Neuronal stem cell (in vitro differentiated cells): ENCODE measurements around the gene VGLL4.
A peak's percentile ranks its signal among the peaks of the same experiment; 100 is the strongest.

Experiments
- DNase-seq: peaks from one replicate; pipeline ENCODE4 v3.0.0-alpha.2; 2013; ENCODE audit warnings: low spot score
- H2AFZ ChIP-seq: one replicate; pipeline ENCODE4 v1.6.1; 2013; ENCODE audit warnings: mild to moderate bottlenecking, low read length, inconsistent platforms
- H2AK5ac ChIP-seq: 2 replicates; pipeline ENCODE4 v1.6.1; 2013; ENCODE audit warnings: low read depth, mild to moderate bottlenecking, inconsistent platforms, low read length, moderate library complexity, mixed read lengths
- H2BK120ac ChIP-seq: 2 replicates; pipeline ENCODE4 v1.6.1; 2013; ENCODE audit warnings: low read depth, mild to moderate bottlenecking, inconsistent platforms, low read length, moderate library complexity, mixed read lengths
- H2BK12ac ChIP-seq: one replicate; pipeline ENCODE4 v1.6.1; 2013; ENCODE audit warnings: low read length, inconsistent platforms
- H2BK15ac ChIP-seq: 2 replicates; pipeline ENCODE4 v1.6.1; 2013; ENCODE audit warnings: mild to moderate bottlenecking, low read length, inconsistent platforms, mixed read lengths
- H2BK5ac ChIP-seq: one replicate; pipeline ENCODE4 v1.6.1; 2013; ENCODE audit warnings: inconsistent platforms, mild to moderate bottlenecking, low read length, moderate library complexity
- H3K14ac ChIP-seq: one replicate; pipeline ENCODE4 v1.6.1; 2013; ENCODE audit warnings: low read length, inconsistent platforms
- H3K18ac ChIP-seq: 2 replicates; pipeline ENCODE4 v1.6.1; 2013; ENCODE audit warnings: low read length, inconsistent platforms
- H3K23ac ChIP-seq: 2 replicates; pipeline ENCODE4 v1.6.1; 2013; ENCODE audit warnings: low read depth, mild to moderate bottlenecking, mixed read lengths, low read length, inconsistent platforms; ENCODE audit not compliant: poor library complexity
- H3K27ac ChIP-seq: replicated peaks from 3 replicates; pipeline ENCODE4 v1.5.1; 2013; ENCODE audit warnings: low read length, inconsistent platforms
- H3K27me3 ChIP-seq, 3 experiments: 2 replicates each; pipeline ENCODE4 v1.6.1; 2013; ENCODE audit warnings: low read length in 3 of 3, mild to moderate bottlenecking in 2 of 3, inconsistent platforms in 1 of 3, low read depth in 1 of 3, mixed read lengths in 1 of 3, moderate library complexity in 1 of 3; ENCODE audit not compliant: control insufficient read depth in 3 of 3, insufficient read depth in 3 of 3
- H3K36me3 ChIP-seq, 2 donors: replicated peaks in 1 of 2; 2 replicates each; pipeline ENCODE4 v1.6.1; 2013; ENCODE audit warnings: low read length in 2 of 2; ENCODE audit not compliant: control insufficient read depth in 2 of 2, insufficient read depth in 2 of 2
- H3K4ac ChIP-seq: 2 replicates; pipeline ENCODE4 v1.6.1; 2013; ENCODE audit warnings: inconsistent platforms, mild to moderate bottlenecking, low read length, moderate library complexity
- H3K4me1 ChIP-seq, 2 donors: 1 replicate in 1 of 2; 2 replicates in 1 of 2; pipeline ENCODE4 v1.6.1; 2013; ENCODE audit warnings: low read length in 2 of 2, low read depth in 1 of 2; ENCODE audit not compliant: control insufficient read depth in 2 of 2, insufficient read depth in 1 of 2
- H3K4me2 ChIP-seq: one replicate; pipeline ENCODE4 v1.6.1; 2013; ENCODE audit warnings: mild to moderate bottlenecking, low read length, inconsistent platforms; ENCODE audit not compliant: insufficient read depth, poor library complexity, severe bottlenecking
- H3K4me3 ChIP-seq, 2 donors: 2 replicates each; pipeline ENCODE4 v1.5.1; 2013; ENCODE audit warnings: low read length in 2 of 2, mild to moderate bottlenecking in 2 of 2, inconsistent platforms in 1 of 2, moderate library complexity in 1 of 2
- H3K79me1 ChIP-seq: one replicate; pipeline ENCODE4 v1.6.1; 2013; ENCODE audit warnings: low read depth, mild to moderate bottlenecking, inconsistent platforms, low read length, moderate library complexity
- H3K9ac ChIP-seq: one replicate; pipeline ENCODE4 v1.6.1; 2013; ENCODE audit warnings: mild to moderate bottlenecking, low read depth, low read length, inconsistent platforms; ENCODE audit not compliant: poor library complexity
- H3K9me3 ChIP-seq, 2 donors: replicated peaks in 1 of 2; 2 replicates each; pipeline versions ENCODE3 to v1.6.1; 2013; ENCODE audit warnings: low read length in 2 of 2, mild to moderate bottlenecking in 2 of 2, inconsistent platforms in 1 of 2, low read depth in 1 of 2, mixed read lengths in 1 of 2, moderate library complexity in 1 of 2; ENCODE audit not compliant: control insufficient read depth in 2 of 2, insufficient read depth in 1 of 2
- H4K8ac ChIP-seq: one replicate; pipeline ENCODE4 v1.6.1; 2013; ENCODE audit warnings: low read depth, mild to moderate bottlenecking, inconsistent platforms, low read length, moderate library complexity
- H4K91ac ChIP-seq: one replicate; pipeline ENCODE4 v1.6.1; 2013; ENCODE audit warnings: low read length, low read depth, mild to moderate bottlenecking, inconsistent platforms; ENCODE audit not compliant: poor library complexity
- WGBS, 2 donors: extraction: QIAGEN DNeasy Blood & Tissue Kit; methylation state at CpG; one replicate each; pipeline ENCODE4 v1.1.7; 2013; ENCODE audit warnings: missing lambda C conversion rate in 2 of 2, mixed read lengths in 1 of 2; ENCODE audit not compliant: insufficient read length in 2 of 2, insufficient replicate concordance in 1 of 2; ENCODE audit errors: extremely low coverage in 2 of 2; 5-methylcytosine and 5-hydroxymethylcytosine counted together

Gene VGLL4

GRCh38 chr3:11560746-11561145 is 83.0 kb downstream of the VGLL4 start:
- no CpG with 5 or more reads among the region's 12 CpGs for WGBS, 2 donors

GRCh38 chr3:11559816-11560633 is 83.7 kb downstream of the VGLL4 start:
- no peak for DNase-seq
- Histone ChIP-seq H3K18ac (no peak overlapping the region), H3K14ac (no peak overlapping the region), H2AFZ (no peak overlapping the region), H2AK5ac (no peak overlapping the region), H3K27ac (no peak overlapping the region), H4K8ac (no peak overlapping the region), H2BK120ac (no peak overlapping the region), H3K23ac (no peak overlapping the region), H3K4me3 (no peak overlapping the region), H3K4me2 (no peak overlapping the region), H2BK12ac (no peak overlapping the region), H3K27me3 (peaks cover 0 to 2% (median 0%) of the 10 kb centered on the region in 3 experiments), H2BK5ac (no peak overlapping the region), H4K91ac (no peak overlapping the region), H3K4me1 (peaks cover 12 to 39% of the 10 kb centered on the region in 2 donors), H3K9me3 (peaks cover 0 to 2% of the 10 kb centered on the region in 2 donors), H3K4ac (no peak overlapping the region), H3K79me1 (peaks cover 24% of the 10 kb centered on the region), H3K36me3 (peaks cover 48 to 96% of the 10 kb centered on the region in 2 donors), H3K9ac (no peak overlapping the region), H2BK15ac (no peak overlapping the region)
- no CpG with 5 or more reads among the region's 15 CpGs for WGBS, 2 donors

More at GRCh38 chr3:11560746-11561145, 83.0 kb downstream of the VGLL4 start:
- H3K4me3 ChIP-seq: no peak overlapping the region
- H2AK5ac ChIP-seq: no peak overlapping the region
- H3K27me3 ChIP-seq: peaks cover 0 to 2% (median 0%) of the 10 kb centered on the region in 3 experiments
- H2BK15ac ChIP-seq: no peak overlapping the region
- H2AFZ ChIP-seq: no peak overlapping the region
- peak overlapping the region; percentile 54 for H3K9ac ChIP-seq
- peaks cover 0 to 2% of the 10 kb centered on the region in 2 donors for H3K9me3 ChIP-seq
- no peak overlapping the region for H2BK12ac ChIP-seq
- peaks cover 52 to 96% of the 10 kb centered on the region in 2 donors for H3K36me3 ChIP-seq
- H3K79me1 ChIP-seq: peaks cover 30% of the 10 kb centered on the region
- H3K27ac ChIP-seq: no peak overlapping the region
- H3K4me2 ChIP-seq: no peak overlapping the region
- H2BK5ac ChIP-seq: peak overlapping the region; percentile 45
- no peak overlapping the region for H4K8ac ChIP-seq
- no peak overlapping the region for H2BK120ac ChIP-seq
- DNase-seq: no peak
- no peak overlapping the region for H4K91ac ChIP-seq
- peaks cover 12 to 37% of the 10 kb centered on the region in 2 donors for H3K4me1 ChIP-seq
- no peak overlapping the region for H3K23ac ChIP-seq
- H3K18ac ChIP-seq: peak overlapping the region; percentile 35
- no peak overlapping the region for H3K4ac ChIP-seq
- no peak overlapping the region for H3K14ac ChIP-seq

- H3K4me1 ChIP-seq: peaks cover 12 to 39% of the 10 kb centered on the region in 2 donors
These were observed 84.5 kb downstream of the VGLL4 start for GRCh38 chr3:11558918-11559815.

More at GRCh38 chr3:11558918-11559815, 84.5 kb downstream of the VGLL4 start:
- peaks cover 16% of the 10 kb centered on the region for H3K79me1 ChIP-seq
- DNase-seq: no peak
- H3K27me3 ChIP-seq: peaks cover 0 to 2% (median 0%) of the 10 kb centered on the region in 3 experiments
- peaks cover 50 to 97% of the 10 kb centered on the region in 2 donors for H3K36me3 ChIP-seq
- H2AK5ac ChIP-seq: no peak overlapping the region
- H2BK120ac ChIP-seq: no peak overlapping the region
- H2BK15ac ChIP-seq: no peak overlapping the region
- H3K27ac ChIP-seq: no peak overlapping the region
- WGBS, 2 donors: no CpG with 5 or more reads among the region's 37 CpGs
- H3K18ac ChIP-seq: no peak overlapping the region
- H3K9me3 ChIP-seq: peaks cover 0 to 2% of the 10 kb centered on the region in 2 donors
- H4K91ac ChIP-seq: no peak overlapping the region
- no peak overlapping the region for H4K8ac ChIP-seq
- H2BK5ac ChIP-seq: no peak overlapping the region
- H3K23ac ChIP-seq: no peak overlapping the region
- no peak overlapping the region for H2BK12ac ChIP-seq
- H3K14ac ChIP-seq: no peak overlapping the region
- H3K9ac ChIP-seq: no peak overlapping the region
- H3K4me3 ChIP-seq: no peak overlapping the region
- no peak overlapping the region for H3K4ac ChIP-seq
- H2AFZ ChIP-seq: no peak overlapping the region
- no peak overlapping the region for H3K4me2 ChIP-seq
